MCF 10A (cell line): ENCODE results near the gene KLC3. TPM values are rescaled to one million over a fixed set of nuclear protein-coding genes. Genes with fewer than 3 reads are reported as not detected.

Experiments
- BruUV-seq: library from RNA; stranded (reverse); fragments of 400-500 nt; replicated peaks from 2 replicates; lab custom pipeline; 2021; lab: Mats Ljungman, UMichigan
- CTCF ChIA-PET: fragments of 300-600 bp; sonication (Branson Sonifier 250); formaldehyde crosslinking; extraction: SDS; loops from one replicate; lab custom pipeline; 2021; ENCODE audit warnings: antibody characterized with exemption, inconsistent platforms; lab: Yijun Ruan, JAX
- POLR2A ChIA-PET: fragments of 300-600, 350-650 bp; sonication (Branson Sonifier 250); formaldehyde crosslinking; extraction: SDS; loops from one replicate; lab custom pipeline; 2020; ENCODE audit warnings: antibody characterized with exemption, inconsistent platforms; lab: Yijun Ruan, JAX
- DNase-seq: peaks from one replicate; pipeline ENCODE4 v3.0.0-alpha.2; 2018; ENCODE audit not compliant: unreplicated experiment
- H3K27ac Mint-ChIP-seq: one replicate; pipeline ENCODE4 v1.8.0; 2022; ENCODE audit warnings: mild to moderate bottlenecking, low read depth, mixed read lengths; ENCODE audit not compliant: unreplicated experiment
- H3K27me3 Mint-ChIP-seq: one replicate; pipeline ENCODE4 v1.8.0; 2022; ENCODE audit warnings: mixed read lengths; ENCODE audit not compliant: insufficient read depth, unreplicated experiment
- H3K36me3 Mint-ChIP-seq: one replicate; pipeline ENCODE4 v1.8.0; 2022; ENCODE audit warnings: mild to moderate bottlenecking, moderate library complexity, mixed read lengths; ENCODE audit not compliant: insufficient read depth, unreplicated experiment
- H3K4me1 Mint-ChIP-seq: one replicate; pipeline ENCODE4 v1.8.0; 2022; ENCODE audit warnings: mixed read lengths; ENCODE audit not compliant: insufficient read depth, unreplicated experiment
- H3K4me3 Mint-ChIP-seq: one replicate; pipeline ENCODE4 v1.8.0; 2022; ENCODE audit warnings: mild to moderate bottlenecking, moderate library complexity, mixed read lengths; ENCODE audit not compliant: unreplicated experiment
- H3K9me3 Mint-ChIP-seq: one replicate; pipeline ENCODE4 v1.8.0; 2022; ENCODE audit warnings: mixed read lengths; ENCODE audit not compliant: unreplicated experiment
- CTCF ChIP-seq: fragments of 200-600 bp; IDR thresholded peaks from one replicate; pipeline ENCODE4 v1.8.0; 2022; ENCODE audit warnings: antibody characterized with exemption, mild to moderate bottlenecking; ENCODE audit not compliant: unreplicated experiment
- intact Hi-C: fragments of 100-400 bp; cut with micrococcal nuclease; formaldehyde crosslinking; loops from 2 replicates; pipeline ENCODE4 v1.14.1; 2022
- total RNA-seq: library from RNA; stranded (reverse); gene quantifications from 2 replicates; pipeline ENCODE4 v1.2.3, GENCODE V29; 2022

Gene KLC3
- total RNA-seq, 1 experiment from 2014 or later = 3.9 TPM

- POLR2A ChIA-PET = no interaction called here
- CTCF ChIA-PET = no interaction called here
- DNase-seq = no peak
- H3K9me3 Mint-ChIP-seq = no peaks in the 10 kb centered on the region
- intact Hi-C loops = no loop called here
- H3K4me1 Mint-ChIP-seq = no peaks in the 10 kb centered on the region
- H3K36me3 Mint-ChIP-seq = peaks cover 68% of the 10 kb centered on the region
- TF ChIP-seq CTCF = no peak
- H3K27me3 Mint-ChIP-seq = no peaks in the 10 kb centered on the region
- BruUV-seq = TSS peak; percentile 15
- H3K4me3 Mint-ChIP-seq = no peak overlapping the region
- no peak overlapping the region for H3K27ac Mint-ChIP-seq
Measured at GRCh38 chr19:45395821-45396617, 55.5 kb downstream of the KLC3 start.

DNA sequence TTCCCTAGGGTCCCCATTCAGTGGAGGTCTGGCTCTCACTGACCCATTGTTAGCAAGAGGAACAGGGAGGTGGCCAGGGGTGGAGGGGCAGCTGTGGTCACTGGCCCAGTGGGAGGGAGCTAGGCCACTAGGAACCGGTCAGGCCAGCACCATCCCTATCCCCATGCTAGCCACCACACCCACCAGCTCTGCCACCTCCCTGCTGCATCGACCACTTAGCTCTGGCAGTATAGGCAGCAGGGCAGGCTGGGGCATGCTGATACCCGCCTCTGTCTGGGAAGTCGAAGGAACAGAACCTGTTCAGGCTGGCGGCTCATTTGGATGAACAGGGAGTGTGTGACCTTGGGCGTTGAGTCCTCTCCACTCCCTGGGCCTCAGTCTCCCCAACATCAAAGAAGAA lies 59.6 kb downstream of the KLC3 start:
- intact Hi-C loops = no loop called here
- Mint-ChIP-seq H3K9me3 (no peaks in the 10 kb centered on the region), H3K27ac (no peak overlapping the region), H3K36me3 (peaks cover 46% of the 10 kb centered on the region), H3K27me3 (no peaks in the 10 kb centered on the region), H3K4me1 (peaks cover 14% of the 10 kb centered on the region), H3K4me3 (no peak overlapping the region)
- no TSS peak for BruUV-seq
- ChIA-PET POLR2A (interaction anchor here (0.7 to 6.6 kb wide), 7 partner anchors 9 to 242 kb away, joined by 3 to 82 read pairs (median 3); partner anchors contain the start of genes ERCC1 and FOSB), CTCF (interaction anchor here (0.7 to 2.9 kb wide), 5 partner anchors 12 to 85 kb away, joined by 3 to 12 read pairs (median 6); no protein-coding TSS in a partner anchor)
- DNase-seq = peak; percentile 86
- TF ChIP-seq CTCF = no peak

Other genes starting within 250 kb of the KLC3 start
- 22.0 and 22.5 TPM in 2 replicates for gene PPP1R37, start 247.6 kb upstream of the KLC3 start, total RNA-seq
- 0.09 and 0.22 TPM in 2 replicates for gene NKPD1, start 179.8 kb upstream of the KLC3 start, total RNA-seq
- 14.4 and 16.1 TPM in 2 replicates for gene TRAPPC6A, start 162.5 kb upstream of the KLC3 start, total RNA-seq
- 14.0 and 18.1 TPM in 2 replicates for gene BLOC1S3, start 162.0 kb upstream of the KLC3 start, total RNA-seq
- not detected in 2 replicates for gene EXOC3L2, start 95.3 kb upstream of the KLC3 start, total RNA-seq
- 22.4 and 24.2 TPM in 2 replicates for gene MARK4, start 89.5 kb upstream of the KLC3 start, total RNA-seq
- gene CKM, start 17.9 kb upstream of the KLC3 start, total RNA-seq = not detected in 2 replicates
- 19.2 and 27.8 TPM in 2 replicates for gene ERCC2, start 29.8 kb downstream of the KLC3 start, total RNA-seq
- gene PPP1R13L, start 64.3 kb downstream of the KLC3 start, total RNA-seq = 142 and 161 TPM in 2 replicates
- 9.6 and 17.6 TPM in 2 replicates for gene POLR1G, start 65.9 kb downstream of the KLC3 start, total RNA-seq
- 186 and 227 TPM in 2 replicates for gene ERCC1, start 83.2 kb downstream of the KLC3 start, total RNA-seq
- gene FOSB, start 127.2 kb downstream of the KLC3 start, total RNA-seq = 13.3 and 29.3 TPM in 2 replicates
- gene RTN2, start 156.3 kb downstream of the KLC3 start, total RNA-seq = 3.5 and 5.1 TPM in 2 replicates
- 0.33 and 0.42 TPM in 2 replicates for gene PPM1N, start 157.7 kb downstream of the KLC3 start, total RNA-seq
- gene VASP, start 166.7 kb downstream of the KLC3 start, total RNA-seq = 168 and 178 TPM in 2 replicates
- 16.8 and 17.3 TPM in 2 replicates for gene OPA3, start 244.1 kb downstream of the KLC3 start, total RNA-seq